Measurements from ENCODE around the gene AIMP2. TPM values are rescaled to one million over a fixed set of nuclear protein-coding genes. Genes with fewer than 3 reads are reported as not detected.

The AIMP2 gene
- total and polyA plus RNA-seq, 2 donors (not counting 3 experiments of a cell fraction or from before 2014, with no cell fraction given) = 45.6 to 67.7 TPM

GRCh38 chr7:6023974-6024435 is 14.9 kb downstream of the AIMP2 start:
- Histone ChIP-seq H3K4me3 (replicated peaks in 1 of 3; ENCODE audit: insufficient read depth in 1 of 3, low read depth in 1 of 3, low read length in 3 of 3) (no peak overlapping the region), H3K9me1 (replicated peaks; ENCODE audit: control insufficient read depth, extremely low read depth, insufficient read depth, low read length) (no peaks in the 10 kb centered on the region), H3K4me1 (ENCODE audit: control insufficient read depth, extremely low read depth, insufficient read depth, low read length) (peaks cover 3% of the 10 kb centered on the region), H4K20me1 (replicated peaks; ENCODE audit: control insufficient read depth, extremely low read depth, insufficient read depth, low read length) (no peaks in the 10 kb centered on the region), H3K9me3 (replicated peaks; ENCODE audit: control insufficient read depth, insufficient read depth, low read length) (no peaks in the 10 kb centered on the region), H3K36me3 (ENCODE audit: control insufficient read depth in 2 of 2, extremely low read depth in 1 of 2, insufficient read depth in 2 of 2, low read length in 2 of 2) (peaks cover 32% of the 10 kb centered on the region in 2 experiments), H3K9ac (replicated peaks; ENCODE audit: extremely low read depth, insufficient read depth, low read length) (no peak overlapping the region), H3K4me2 (ENCODE audit: insufficient read depth, low read length) (no peak overlapping the region), H3K27ac (ENCODE audit: insufficient read depth, low read depth, low read length) (no peak overlapping the region), H3K79me2 (ENCODE audit: control insufficient read depth, insufficient read depth, low read length) (no peaks in the 10 kb centered on the region), H3K27me3 (ENCODE audit: control insufficient read depth in 2 of 2, insufficient read depth in 2 of 2, low read length in 2 of 2) (no peaks in the 10 kb centered on the region), H2AFZ (ENCODE audit: low read depth, low read length) (no peak overlapping the region)
- POLR2A ChIA-PET = no interaction called here
- intact Hi-C loops (cut with micrococcal nuclease) (loop anchor here (10.0 kb wide), 1 partner anchor 169 kb away; no protein-coding TSS in a partner anchor), dilution Hi-C loops (cut with MboI; ENCODE audit: extremely low pct_ligation_motif_present, low sequenced_read_pairs) (no loop called here)
- FAIRE-seq = no peak
- DNase-seq (ENCODE audit: low read depth, low spot score) = no peak
- BruUV-seq (replicated peaks) = TSS peak; percentile 86
- CTCF ChIA-PET = interaction anchor here (1.0 to 1.6 kb wide), 3 partner anchors 8 to 27 kb away, joined by 3 to 5 read pairs (median 3); no protein-coding TSS in a partner anchor
- no peak for TF ChIP-seq MYC (IDR thresholded peaks at IDR 0.05; ENCODE audit: low read depth, low read length)
- no peak for TF ChIP-seq FOS (IDR thresholded peaks at IDR 0.05; ENCODE audit: borderline replicate concordance, insufficient read depth, low read length)
- TF ChIP-seq EZH2 (IDR thresholded peaks at IDR 0.05; ENCODE audit: borderline replicate concordance, low read depth, low read length, severe bottlenecking) = no peak
- TF ChIP-seq POLR2A (IDR thresholded peaks at IDR 0.05; ENCODE audit: low read depth, low read length) = no peak
- TF ChIP-seq GATA2 (IDR thresholded peaks at IDR 0.05; ENCODE audit: insufficient read depth, insufficient read length, low read depth, low read length) = no peak
- no peak for TF ChIP-seq POLR2AphosphoS5 (IDR thresholded peaks at IDR 0.05; ENCODE audit: insufficient read depth, low read depth, low read length)

- H3K4me3 ChIP-seq (replicated peaks in 1 of 3; ENCODE audit: insufficient read depth in 1 of 3, low read depth in 1 of 3, low read length in 3 of 3) = no peak overlapping the region
- no peaks in the 10 kb centered on the region for H3K79me2 ChIP-seq (ENCODE audit: control insufficient read depth, insufficient read depth, low read length)
- peaks cover 25 to 28% of the 10 kb centered on the region in 2 experiments for H3K36me3 ChIP-seq (ENCODE audit: control insufficient read depth in 2 of 2, extremely low read depth in 1 of 2, insufficient read depth in 2 of 2, low read length in 2 of 2)
- ChIA-PET POLR2A (no interaction called here), CTCF (interaction anchor here (1.1 to 1.5 kb wide), 2 partner anchors 29 to 171 kb away, joined by 3 to 4 read pairs; no protein-coding TSS in a partner anchor)
- no peaks in the 10 kb centered on the region for H3K9me1 ChIP-seq (replicated peaks; ENCODE audit: control insufficient read depth, extremely low read depth, insufficient read depth, low read length)
- no peaks in the 10 kb centered on the region for H3K9me3 ChIP-seq (replicated peaks; ENCODE audit: control insufficient read depth, insufficient read depth, low read length)
- TF ChIP-seq CTCF (IDR thresholded peaks at IDR 0.05; ENCODE audit: extremely low read depth in 1 of 2, insufficient read depth in 1 of 2, low read depth in 1 of 2, low read length in 2 of 2) = peak in 1 of 2 donors; percentile 17
- TF ChIP-seq GATA2 (IDR thresholded peaks at IDR 0.05; ENCODE audit: insufficient read depth, insufficient read length, low read depth, low read length) = no peak
- no peak overlapping the region for H3K4me2 ChIP-seq (ENCODE audit: insufficient read depth, low read length)
- intact Hi-C loops (cut with micrococcal nuclease) (loop anchor here (10.0 kb wide), 1 partner anchor 171 kb away; no protein-coding TSS in a partner anchor), dilution Hi-C loops (cut with MboI; ENCODE audit: extremely low pct_ligation_motif_present, low sequenced_read_pairs) (no loop called here)
- no peak overlapping the region for H3K27ac ChIP-seq (ENCODE audit: insufficient read depth, low read depth, low read length)
- no peaks in the 10 kb centered on the region for H3K27me3 ChIP-seq (ENCODE audit: control insufficient read depth in 2 of 2, insufficient read depth in 2 of 2, low read length in 2 of 2)
- peaks cover 3% of the 10 kb centered on the region for H3K4me1 ChIP-seq (ENCODE audit: control insufficient read depth, extremely low read depth, insufficient read depth, low read length)
- BruUV-seq (replicated peaks) = no TSS peak
- H4K20me1 ChIP-seq (replicated peaks; ENCODE audit: control insufficient read depth, extremely low read depth, insufficient read depth, low read length) = no peaks in the 10 kb centered on the region
- no peak overlapping the region for H2AFZ ChIP-seq (ENCODE audit: low read depth, low read length)
- FAIRE-seq (no peak), DNase-seq (ENCODE audit: low read depth, low spot score) (peak; percentile 18)
- H3K9ac ChIP-seq (replicated peaks; ENCODE audit: extremely low read depth, insufficient read depth, low read length) = no peak overlapping the region
Observed at GRCh38 chr7:6026011-6026819, 17.1 kb downstream of the AIMP2 start.

Measured in endothelial cell of umbilical vein (primary cell).